Hepatocyte (in vitro differentiated cells): ENCODE results near the gene ZFPM1.

Source experiments
- EZH2phosphoT487 ChIP-seq: fragments of 200-600 bp; sonication (generic); IDR thresholded peaks from one replicate; pipeline ENCODE4 v1.6.1; 2018; ENCODE audit warnings: antibody characterized with exemption, mild to moderate bottlenecking, low read depth, moderate library complexity; ENCODE audit not compliant: unreplicated experiment, severe bottlenecking
- TF ChIP-seq, protein P1 (sequence below): fragments of 200-600 bp; sonication (generic); IDR thresholded peaks from 2 replicates; pipeline ENCODE4 v1.5.1; 2016; ENCODE audit warnings: antibody characterized with exemption, mild to moderate bottlenecking; ENCODE audit not compliant: poor library complexity

DNA sequence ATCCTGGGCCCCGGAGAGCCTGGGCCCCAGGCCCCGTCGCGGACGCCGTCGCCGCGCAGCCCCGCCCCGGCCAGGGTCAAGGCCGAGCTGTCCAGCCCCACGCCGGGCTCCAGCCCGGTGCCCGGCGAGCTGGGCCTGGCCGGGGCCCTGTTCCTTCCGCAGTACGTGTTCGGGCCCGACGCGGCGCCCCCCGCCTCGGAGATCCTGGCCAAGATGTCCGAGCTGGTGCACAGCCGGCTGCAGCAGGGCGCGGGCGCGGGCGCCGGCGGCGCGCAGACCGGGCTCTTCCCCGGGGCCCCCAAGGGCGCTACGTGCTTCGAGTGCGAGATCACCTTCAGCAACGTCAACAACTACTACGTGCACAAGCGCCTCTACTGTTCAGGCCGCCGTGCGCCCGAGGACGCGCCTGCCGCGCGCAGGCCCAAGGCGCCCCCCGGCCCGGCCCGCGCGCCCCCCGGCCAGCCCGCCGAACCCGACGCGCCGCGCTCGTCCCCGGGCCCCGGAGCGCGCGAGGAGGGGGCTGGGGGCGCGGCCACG is 80.4 kb downstream of the ZFPM1 start:
- TF ChIP-seq, protein P1, sequence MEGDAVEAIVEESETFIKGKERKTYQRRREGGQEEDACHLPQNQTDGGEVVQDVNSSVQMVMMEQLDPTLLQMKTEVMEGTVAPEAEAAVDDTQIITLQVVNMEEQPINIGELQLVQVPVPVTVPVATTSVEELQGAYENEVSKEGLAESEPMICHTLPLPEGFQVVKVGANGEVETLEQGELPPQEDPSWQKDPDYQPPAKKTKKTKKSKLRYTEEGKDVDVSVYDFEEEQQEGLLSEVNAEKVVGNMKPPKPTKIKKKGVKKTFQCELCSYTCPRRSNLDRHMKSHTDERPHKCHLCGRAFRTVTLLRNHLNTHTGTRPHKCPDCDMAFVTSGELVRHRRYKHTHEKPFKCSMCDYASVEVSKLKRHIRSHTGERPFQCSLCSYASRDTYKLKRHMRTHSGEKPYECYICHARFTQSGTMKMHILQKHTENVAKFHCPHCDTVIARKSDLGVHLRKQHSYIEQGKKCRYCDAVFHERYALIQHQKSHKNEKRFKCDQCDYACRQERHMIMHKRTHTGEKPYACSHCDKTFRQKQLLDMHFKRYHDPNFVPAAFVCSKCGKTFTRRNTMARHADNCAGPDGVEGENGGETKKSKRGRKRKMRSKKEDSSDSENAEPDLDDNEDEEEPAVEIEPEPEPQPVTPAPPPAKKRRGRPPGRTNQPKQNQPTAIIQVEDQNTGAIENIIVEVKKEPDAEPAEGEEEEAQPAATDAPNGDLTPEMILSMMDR: no peak
- no peak for TF ChIP-seq EZH2phosphoT487
